A549 (cell line): Measurements from ENCODE around the gene HTRA2.
A peak's percentile ranks its signal among the peaks of the same experiment; 100 is the strongest.

Experiments
- CTCF ChIP-seq: fragments of >200 bp; sonication (Bioruptor Twin); formaldehyde crosslinking; IDR thresholded peaks from 3 replicates; pipeline ENCODE4 v1.5.1; 2016
- JUN ChIP-seq, 2 experiments: fragments of >200 bp; sonication (Bioruptor Twin); formaldehyde crosslinking; IDR thresholded peaks; 2 replicates in 1 of 2; 3 replicates in 1 of 2; pipeline ENCODE4 v1.6.1; 2016 to 2017
- POLR2A ChIP-seq: IDR thresholded peaks from 2 replicates; pipeline ENCODE4 v1.6.1; 2012; ENCODE audit warnings: mild to moderate bottlenecking, low read length

- TF ChIP-seq JUN (IDR thresholded peaks at IDR 0.05) (peak in 1 of 2 experiments; percentile 38; a peak in 1 of 5 replicates), POLR2A (peak; percentile 29; the same call in 1 of the 2 replicates), CTCF (peak; percentile 43)
Observed at GRCh38 chr2:74502720-74503505, 26.8 kb upstream of the HTRA2 start.
